ENCODE data around the gene ADRA2C.

Gene ADRA2C

DNA sequence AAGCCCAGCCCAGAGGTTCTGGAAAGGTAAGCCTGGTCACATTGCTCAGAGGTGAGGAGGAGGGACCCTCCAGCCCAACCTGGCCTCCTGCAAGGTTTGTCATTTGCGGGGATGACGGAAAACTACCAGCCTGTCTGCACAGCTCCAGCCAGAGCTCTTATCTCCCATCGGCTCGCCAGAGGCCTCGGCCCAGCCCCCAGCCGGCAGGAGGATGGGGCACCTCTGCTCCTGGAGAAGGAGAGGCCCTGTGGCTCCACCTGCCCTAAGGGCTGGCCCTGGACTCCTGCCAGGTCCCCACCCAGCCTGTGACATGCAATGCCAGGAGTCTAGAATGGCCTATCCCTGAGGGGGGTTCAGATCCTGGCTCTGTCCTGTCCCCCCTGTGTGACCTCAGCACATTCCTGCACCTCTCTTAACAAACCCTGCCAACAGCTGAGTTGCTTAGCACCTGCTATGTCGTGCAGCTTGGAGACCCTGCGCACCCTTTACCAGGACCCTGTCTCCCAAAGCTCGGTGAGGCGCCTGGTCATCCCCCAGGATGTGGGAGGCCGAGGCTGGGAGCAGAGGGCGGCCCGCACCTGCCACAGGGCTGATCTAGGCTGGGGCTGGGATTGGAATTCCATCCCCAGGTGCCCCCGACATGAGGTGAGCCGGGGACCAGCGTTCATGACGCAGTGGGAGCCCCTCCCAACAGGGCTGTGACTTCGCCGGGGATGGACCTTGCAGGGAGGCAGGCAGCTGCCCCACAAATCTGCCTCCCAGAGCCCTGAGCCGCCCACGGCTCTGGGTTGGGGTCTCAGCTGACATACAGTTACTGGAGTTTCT is 14.4 kb downstream of the ADRA2C start:
- no peak for DNase-seq

DNA sequence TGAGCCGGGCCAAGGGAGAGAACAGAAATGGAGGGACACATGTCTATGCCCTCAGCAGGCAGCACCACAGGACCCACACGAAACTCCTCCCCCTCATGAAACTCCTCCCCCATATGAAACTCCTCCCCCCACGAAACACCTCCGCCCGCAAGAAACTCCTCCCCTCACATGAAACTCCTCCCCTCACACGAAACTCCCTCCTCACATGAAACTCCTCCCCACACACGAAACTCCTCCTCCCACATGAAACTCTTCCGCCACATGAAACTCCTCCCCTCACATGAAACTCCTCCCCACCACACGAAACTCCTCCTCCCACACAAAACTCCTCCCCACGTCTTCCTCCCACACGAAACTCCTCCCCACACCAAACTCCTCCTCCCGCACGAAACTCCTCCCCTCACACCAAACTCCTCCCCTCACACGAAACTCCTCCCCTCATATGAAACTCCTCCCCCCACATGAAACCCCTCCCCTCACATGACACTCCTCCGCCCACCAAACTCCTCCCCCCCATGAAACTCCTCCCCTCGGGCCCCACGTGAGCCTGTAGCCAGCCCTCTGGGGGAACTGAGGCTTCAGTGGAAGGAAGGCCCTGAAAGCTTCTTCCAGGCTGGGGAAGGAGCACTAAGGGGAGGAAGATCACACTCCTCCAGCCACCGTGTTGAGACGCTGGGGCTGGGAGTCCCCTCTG is 15.2 kb downstream of the ADRA2C start:
- DNase-seq = no peak

DNA sequence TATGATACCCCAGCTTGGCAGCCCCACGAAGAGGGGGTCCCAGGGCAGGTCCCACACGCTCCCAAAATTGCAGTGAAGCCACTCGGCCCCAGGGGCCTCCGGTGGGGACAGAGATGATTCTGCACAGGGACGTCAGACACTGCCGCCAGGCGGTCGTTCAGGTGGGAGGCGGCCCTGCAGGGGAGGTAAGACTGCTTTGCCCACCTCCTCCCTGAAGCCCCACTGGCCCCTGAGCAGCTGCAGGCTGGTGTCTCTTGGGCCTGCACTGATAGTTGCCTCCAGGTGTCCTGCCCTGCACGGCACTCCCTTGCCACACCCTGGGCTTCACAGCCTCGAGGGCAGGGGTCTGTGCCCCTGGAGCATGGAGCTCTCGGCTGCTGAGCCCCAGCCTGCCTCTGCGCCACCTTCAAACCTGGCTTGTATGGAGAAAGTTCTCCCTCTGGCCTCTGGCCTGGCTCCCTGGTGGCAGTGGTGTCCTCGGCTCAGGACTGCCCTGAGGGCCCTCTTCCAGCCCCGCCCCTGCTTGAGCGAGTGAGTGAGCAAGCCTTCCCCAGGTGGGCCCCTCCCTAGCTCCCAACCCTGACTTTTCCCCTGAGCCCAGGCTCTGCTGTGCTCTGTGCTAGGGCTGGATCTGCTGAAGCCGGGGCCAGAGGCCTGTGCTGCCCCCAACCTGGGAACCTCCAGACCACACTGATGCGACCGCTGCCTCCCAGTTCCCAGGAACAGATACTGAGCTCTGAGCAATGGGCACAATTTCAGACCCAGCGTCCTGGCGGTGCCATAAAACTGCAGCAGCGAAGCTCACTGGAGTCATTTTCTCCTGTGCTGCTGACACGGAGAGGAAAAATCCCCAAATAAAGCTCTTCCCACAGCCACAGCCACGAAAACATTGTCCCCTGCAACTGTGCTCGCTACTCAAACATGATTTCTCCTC is 16.1 kb downstream of the ADRA2C start:
- DNase-seq = no peak

DNA sequence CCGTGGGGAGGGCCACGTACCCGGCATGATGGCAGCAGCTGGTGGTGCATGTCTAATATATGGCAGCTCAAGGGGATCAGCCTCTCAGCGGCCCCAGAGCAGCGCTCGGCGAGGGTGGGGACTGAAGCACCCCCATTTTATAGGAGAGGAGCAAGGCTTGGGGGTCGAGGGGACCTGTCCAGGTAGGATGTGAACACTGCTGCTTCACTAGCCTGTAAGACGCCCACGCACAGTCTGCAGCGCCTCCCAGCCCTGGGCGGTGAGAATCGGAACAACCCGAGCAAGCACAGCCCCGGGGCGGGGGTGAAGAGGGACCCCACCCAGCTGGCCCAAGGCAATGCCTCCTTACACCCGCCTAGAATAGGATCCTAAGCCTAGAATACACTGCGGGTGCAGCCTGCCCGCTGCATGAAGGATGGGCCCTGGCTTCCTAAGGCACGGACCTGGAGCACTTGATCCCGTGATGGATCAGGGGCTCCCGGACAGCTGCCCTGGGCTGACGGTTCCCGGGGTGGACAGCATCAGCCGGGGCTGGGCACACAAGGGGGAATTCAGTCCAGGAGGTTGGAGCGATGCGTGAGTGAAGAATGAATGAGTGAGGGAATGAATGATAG is 17.6 kb downstream of the ADRA2C start:
- no peak for DNase-seq

DNA sequence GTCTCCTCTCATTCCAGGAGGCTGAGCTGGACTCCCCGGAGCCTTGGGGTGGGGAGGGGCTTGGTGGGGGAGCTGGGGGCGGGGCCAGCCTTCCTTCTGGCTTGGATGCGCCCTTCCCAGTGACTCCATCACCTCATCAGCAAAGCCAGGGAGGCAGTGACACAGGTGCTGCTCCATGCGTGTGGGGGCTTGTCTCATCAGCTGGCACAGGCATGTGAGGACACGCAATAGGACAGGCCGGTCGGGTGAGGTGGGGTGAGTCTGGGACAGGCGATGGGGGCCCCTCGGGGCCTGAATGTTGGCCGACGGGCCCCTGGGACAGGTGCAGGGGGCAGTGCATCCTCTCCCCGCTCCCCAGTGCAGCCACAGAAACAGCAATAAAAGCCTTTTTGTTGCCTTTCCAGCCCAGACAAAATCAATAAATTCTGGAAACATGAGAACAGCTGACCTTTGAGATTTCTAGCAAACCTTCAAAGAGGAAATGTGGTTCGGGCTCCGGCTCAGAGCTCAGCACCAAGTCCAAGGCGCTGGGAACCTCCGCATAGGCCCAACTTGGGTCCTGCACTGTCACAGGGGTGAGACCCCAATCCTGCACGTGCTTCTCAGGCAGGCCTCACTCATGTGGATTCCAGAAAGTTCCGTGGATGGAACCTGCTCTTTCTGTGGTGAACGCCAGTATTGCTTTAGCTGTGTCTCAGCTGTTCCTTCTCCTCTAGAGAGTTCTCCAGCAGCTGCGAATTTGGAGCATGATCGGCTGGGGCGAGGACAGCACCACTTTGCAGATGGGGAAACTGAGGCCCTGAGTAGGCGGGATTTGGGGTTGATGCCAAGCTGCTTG is 18.5 kb downstream of the ADRA2C start:
- DNase-seq = no peak

DNA sequence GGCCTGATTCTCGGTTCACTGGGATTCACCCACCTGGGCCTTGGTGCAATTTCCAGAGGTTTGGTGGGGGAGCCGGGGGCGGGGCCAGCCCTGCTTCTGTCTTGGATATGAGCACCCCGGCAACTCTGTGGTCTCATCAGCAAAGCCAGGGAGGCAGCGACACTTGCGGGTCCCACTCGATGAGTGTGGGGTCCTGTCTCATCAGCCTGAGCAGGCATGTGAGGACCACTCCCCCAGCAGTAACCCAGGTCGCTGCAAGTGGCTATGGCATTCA is 19.0 kb downstream of the ADRA2C start:
- no peak for DNase-seq

DNA sequence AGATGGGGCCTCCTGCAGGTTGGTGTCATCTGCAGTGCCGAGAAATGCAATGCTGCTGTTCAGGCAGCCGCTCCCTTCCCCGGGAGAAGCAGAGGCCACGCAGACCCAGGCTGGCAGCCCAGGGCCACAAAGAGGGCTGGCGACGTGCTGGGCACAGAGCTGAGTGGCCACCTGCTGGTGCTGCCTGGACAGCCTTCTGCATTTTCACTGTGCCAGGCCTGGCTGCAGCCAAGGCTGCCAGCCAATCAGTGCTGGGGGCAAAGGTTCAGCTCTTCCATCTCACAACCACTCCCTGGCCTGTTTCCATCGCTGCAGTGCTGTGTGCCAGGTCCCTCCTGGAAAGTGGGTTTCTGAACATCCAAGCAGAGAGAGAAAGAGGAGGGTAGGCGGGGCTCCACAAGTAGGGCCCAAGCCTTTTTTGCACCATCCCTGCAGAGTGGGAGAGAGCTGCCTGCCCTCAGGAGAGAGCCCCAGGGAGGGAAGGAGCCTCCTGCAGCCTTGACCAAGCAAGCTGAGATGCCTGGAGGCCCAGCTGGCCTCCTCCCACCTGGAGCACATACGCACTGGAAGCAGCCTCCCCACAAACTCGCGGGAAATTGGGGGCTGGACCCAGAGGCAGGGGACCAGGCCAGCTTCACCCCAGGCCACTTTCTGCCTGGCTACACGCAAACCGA is 20.1 kb downstream of the ADRA2C start:
- DNase-seq = no peak

DNA sequence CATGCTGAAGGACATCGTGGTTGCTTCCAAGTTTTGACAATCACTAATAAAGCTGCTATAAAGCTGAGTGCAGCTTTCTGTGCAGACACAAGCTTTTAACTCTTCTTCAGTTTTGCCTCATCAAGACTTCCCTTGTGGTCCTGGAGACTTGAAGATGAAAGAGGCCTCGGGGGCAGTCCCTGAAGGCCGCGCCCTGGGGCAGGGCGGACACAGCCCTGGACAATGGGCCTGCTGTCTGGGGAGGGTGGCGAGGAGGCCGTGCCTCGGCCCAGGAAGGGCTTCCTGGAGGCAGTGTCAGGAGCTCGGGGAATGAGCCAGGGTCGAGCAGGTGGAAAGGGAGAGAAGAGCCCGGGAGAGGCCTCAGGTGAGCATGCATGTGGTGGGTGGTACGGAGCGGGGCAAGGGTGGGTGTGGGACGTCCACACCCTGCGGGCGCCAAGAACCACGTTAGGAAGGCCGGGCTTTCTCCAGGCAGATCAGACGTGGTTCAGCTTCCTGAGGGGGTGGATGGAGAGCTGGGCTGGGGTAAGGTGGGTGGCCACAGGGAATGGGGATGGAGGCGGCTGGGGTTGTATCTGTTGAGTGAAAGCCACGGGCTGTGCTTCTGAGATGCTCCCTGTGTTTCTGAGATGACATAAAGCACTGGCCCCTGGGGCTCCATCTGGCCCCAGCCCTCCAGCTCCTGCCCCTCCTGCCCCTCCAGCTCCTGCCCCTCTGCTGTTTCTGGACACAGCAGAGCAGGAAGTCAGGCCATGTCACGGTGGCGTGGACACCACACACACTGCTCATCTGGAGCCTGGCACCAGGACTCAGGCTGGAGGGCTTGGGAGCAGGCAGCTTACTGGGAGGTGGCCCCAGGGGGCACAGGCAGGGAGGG is 21.5 kb downstream of the ADRA2C start:
- DNase-seq = no peak

DNA sequence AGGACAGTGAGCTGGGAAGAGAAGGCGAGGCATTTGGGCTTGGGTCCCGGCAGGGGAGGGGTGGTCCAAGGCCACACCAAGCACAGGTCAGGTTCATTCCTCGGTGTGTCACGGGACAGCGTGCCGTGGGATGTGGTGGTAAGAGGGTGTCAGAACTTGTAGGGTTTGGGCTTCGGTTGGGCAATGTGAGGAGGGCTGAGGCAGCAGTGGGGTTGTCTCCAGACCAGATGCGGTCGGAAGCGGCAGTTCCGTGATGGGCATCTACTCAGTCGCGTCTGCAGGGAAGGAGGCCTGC is 22.1 kb downstream of the ADRA2C start:
- DNase-seq = no peak

DNA sequence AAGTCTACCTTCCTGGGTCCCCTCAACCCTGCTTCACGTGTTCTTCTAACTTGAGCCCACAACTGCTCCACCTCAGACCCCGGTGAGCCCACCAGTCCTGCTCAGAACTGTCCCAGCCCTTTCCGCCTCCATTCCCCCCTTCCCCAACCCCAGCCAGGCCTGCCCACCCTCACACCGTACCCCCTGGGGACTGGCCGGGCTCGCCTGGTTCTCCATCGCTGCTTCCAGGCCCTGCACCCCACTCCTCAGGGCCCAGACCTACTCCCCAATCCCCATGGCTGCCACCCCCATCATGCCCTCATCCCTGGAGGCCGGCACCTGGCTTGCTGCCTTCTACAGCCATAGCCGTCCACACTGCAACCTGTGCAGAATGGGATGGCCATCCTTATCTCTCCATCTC is 23.4 kb downstream of the ADRA2C start:
- no peak for DNase-seq

DNA sequence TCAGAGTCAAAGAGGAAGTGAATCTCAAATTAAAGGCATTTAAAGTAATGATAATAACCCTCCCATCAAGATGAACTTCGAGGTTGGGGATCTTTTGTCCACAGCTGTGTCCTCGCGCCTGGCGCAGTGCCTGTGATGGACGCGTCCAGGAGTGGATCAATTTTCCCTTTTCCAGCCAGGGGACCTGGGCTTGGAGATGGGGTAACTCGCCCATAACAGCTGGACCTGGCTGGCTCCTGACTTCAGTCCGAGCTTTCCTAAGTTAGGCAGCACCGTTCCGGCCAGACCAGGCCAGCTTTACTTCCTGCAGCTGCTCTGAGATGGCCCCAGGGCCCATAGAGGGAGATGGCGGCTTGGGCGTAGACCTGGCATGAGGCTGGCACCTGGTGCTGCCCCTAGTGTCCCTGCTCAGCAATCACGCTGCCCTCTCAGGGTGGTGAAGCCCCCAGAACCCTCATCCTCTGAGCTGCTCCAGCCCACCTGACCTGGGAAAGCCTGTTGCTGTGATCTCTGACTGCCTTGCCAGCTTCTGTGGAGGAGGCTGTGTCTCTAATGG is 23.9 kb downstream of the ADRA2C start:
- DNase-seq = no peak

DNA sequence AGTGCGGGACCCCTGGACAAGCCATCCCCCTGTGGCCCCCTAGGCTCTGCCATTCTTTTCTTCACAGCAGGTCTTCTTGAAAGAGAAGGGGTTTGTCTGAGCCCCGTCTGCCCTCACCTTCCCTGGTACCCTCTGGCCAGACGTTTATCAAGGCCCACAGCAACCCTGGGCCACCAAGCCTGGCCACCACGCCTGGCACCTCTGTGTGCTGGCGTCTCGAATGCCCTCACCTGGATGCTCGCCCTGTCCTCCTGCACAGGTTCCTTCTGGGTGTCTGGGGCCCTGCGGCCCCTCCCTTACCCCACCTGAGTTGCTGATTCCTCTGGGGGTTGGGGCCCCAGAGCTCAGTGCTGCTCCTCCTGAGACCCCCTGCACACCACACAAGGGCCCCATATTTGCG is 25.1 kb downstream of the ADRA2C start:
- DNase-seq = no peak

DNA sequence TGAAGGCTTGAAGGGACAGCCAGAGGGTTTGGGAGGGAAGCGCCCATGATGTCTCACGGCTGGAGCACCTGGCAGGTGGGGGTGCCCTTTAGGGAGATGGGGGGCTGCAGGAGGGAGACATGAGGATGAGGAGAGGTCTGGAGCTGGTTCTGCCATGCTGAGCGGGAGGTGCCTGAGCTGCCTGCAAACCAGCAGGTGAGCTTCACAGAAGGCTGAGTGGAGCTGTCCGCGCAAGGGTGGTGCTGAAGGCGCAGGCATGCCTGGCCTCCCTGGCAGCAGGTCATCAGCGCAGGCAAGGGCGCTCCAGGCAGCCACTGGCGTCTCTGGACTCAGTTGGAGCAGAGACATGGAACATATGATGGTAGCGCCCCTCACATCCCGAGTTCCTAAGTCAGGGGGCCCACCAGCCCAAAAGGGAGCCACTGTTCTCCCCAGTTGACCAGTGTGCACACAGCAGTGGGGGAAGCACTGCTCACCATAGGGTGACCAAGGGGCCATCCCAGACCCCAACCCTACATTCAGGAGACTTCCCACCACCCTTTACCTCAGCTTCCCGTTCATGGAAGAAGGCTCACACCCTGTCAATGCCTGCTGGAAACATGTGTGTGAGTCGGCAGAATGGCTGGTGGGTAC is 25.8 kb downstream of the ADRA2C start:
- no peak for DNase-seq

DNA sequence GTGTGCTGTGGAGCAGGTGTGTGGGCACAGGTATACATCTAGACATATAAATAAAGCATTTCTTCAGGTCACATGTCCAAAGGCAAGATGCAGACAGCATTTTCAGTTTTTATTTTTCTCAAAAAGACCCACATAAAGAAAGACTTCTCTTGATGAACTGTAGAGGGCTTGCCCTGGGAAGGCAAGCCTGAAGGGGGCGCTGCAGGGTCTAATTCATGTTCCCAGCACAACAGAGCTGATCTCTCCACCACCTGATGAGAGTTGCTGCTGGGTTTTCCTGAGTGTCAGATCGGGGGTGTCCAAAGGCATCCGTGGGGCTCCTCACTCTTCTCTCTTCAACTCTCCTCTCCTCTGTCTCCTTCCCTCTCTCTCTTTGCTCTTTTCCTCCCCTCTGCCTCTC is 26.6 kb downstream of the ADRA2C start:
- no peak for DNase-seq

DNA sequence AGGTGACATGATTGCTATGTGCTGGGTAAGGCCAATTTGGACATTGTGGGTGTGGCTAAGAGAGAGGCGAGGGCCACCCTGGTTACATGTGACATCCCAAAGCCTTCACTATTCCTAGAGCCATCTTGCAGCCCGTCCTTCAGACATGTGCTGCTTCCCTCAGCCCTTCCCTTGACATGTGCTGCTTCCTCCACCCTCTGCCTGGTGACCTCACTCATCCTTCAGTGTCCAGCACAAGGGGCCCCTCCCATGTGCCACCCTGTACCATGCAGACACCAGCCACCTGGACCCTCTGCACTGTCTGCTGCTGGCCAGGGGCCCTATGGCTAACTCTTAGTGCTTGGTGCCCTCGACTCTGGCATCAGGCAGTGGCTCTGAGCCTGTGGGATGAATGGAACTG is 27.4 kb downstream of the ADRA2C start:
- no peak for DNase-seq

DNA sequence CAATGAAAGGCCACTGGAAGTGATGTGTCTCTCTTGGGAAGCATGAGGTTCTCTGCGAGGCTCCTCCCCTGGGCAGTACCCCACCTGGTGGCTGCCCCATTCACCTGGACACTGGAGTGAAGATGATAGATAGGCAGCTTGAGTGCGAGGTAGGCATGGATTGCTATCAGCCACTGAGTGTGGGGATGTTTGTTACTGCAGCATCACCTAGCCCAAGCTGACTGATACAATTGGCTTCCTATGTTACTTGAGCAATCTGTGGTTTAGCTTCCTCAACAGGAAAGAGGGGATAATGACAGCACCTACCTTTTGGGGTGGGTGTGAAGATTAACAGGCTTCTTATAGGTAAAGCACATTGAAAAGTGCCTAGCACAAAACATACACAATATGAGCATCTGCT is 30.8 kb downstream of the ADRA2C start:
- DNase-seq = no peak

DNA sequence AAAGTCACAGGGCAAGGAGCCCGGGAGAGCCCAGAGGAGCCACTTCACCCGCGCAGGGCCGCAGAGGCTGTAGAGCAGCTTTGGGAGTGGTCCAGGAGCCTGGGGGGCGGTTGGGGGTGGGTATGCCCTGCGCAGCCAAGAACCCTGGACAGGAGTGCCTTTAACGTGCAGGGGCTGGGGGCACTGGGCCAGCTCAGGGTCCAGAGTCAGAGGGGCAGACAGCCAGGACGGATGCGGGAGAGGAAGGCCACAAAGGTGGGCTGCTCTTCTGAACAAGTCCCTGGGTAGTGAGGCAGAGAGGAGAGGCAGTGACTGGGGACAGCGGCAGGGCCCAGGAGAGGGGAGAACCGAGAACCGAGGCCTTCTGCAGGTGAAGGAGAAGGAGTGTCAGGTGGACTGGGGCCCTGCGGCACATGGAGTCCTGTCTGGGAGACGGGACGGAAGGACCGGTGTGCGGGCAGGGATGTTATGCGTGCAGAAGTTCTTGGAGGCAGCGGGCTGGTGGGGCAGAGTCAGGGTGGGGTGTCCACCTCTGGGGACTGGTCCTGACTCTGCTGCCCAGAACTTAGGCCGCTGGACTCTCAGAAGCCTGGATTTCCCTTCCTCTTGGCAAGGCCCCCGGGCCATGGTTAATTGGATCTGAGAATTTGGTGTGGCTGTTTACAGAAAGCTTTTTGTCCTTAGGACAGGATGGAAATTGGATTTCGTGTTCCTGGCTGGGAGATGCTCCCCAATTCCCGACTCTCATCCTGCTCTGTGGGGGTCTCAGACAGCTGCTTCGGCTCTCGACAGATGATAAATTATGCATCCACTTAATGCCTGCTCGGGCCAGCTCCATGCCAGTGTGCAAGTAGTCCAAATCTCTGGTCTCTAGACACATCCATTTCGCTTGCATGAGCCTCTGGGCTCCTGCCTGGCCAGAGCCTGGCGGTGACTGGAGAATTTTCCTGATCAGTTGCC is 31.9 kb downstream of the ADRA2C start:
- DNase-seq = no peak

DNA sequence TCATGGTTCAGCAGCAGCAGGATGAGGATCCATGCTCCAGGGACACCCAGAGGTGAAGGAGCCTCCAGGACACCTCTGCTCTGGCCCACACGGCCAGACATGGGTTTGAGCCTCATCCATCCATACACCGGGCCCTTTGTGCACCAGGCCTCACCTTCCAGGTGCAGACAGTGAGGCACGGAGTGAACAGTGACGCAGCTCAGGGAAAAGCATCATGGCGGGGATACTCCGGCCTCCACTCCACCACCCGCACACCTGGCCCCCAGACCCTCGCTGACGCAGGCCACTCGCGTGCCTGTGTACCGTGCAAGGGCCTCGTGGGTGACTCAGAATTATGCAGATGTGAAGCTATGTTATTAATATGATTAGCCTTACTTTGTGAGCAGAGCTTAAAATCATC is 33.3 kb downstream of the ADRA2C start:
- no peak for DNase-seq

DNA sequence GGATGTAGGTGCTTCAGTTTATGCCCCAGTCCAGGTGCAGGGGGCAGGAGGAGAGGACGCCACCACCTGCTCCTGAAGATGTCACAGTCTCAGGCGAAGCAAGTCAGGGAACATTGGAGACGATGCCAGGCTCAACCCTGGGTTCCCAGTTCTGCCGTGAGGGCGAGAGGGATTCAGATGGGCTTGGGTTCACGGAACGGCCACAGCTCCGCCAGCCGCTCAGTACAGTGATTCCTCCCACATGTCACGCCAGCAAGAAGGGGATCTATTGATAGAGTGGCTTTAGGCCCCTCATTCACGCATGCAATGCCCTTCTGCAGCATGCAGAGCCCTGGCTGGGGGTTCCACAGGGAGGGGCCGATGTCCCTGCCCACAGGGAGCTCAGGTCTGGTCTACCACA is 34.2 kb downstream of the ADRA2C start:
- DNase-seq = no peak
